ENCODE results near the gene IMMP1L.

DNA sequence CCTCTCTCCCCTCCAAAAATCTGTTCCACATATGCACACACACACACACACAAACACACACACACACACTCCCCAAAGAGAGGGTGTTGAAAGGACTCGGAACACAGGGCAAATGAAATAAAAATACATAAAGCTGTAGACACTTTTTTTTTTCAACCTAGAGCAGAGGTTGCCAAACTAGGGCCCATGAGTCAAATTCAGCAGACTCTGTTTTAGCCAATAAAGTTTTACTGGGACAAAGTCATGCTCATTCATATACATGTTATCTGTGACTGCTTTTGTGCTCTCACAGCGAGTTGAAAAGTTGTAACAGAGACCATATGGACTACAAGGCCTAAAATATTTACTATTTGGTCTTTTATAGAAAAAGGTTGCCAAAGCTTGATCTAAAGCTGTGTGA lies 8.9 kb downstream of the IMMP1L start:
- no peak for TF ChIP-seq EZH2 (IDR thresholded peaks at IDR 0.05; ENCODE audit: borderline replicate concordance, low read length)
- no peak for TF ChIP-seq CTCF (conservative IDR thresholded peaks at IDR 0.05 in 1 of 2, IDR thresholded peaks at IDR 0.05 in 1 of 2; ENCODE audit: extremely low read depth in 1 of 2, insufficient read depth in 1 of 2, low read depth in 1 of 2, low read length in 2 of 2)
